GM20431 (cell line): ENCODE measurements around the gene TMEM51.

Source experiments
- in situ Hi-C: fragments of 300-500 bp; cut with MseI, MboI; formaldehyde crosslinking; loops from one replicate; pipeline ENCODE4 v1.15.0; 2020; ENCODE audit warnings: low sequenced_read_pairs; ENCODE audit not compliant: unreplicated experiment

TMEM51 gene

DNA sequence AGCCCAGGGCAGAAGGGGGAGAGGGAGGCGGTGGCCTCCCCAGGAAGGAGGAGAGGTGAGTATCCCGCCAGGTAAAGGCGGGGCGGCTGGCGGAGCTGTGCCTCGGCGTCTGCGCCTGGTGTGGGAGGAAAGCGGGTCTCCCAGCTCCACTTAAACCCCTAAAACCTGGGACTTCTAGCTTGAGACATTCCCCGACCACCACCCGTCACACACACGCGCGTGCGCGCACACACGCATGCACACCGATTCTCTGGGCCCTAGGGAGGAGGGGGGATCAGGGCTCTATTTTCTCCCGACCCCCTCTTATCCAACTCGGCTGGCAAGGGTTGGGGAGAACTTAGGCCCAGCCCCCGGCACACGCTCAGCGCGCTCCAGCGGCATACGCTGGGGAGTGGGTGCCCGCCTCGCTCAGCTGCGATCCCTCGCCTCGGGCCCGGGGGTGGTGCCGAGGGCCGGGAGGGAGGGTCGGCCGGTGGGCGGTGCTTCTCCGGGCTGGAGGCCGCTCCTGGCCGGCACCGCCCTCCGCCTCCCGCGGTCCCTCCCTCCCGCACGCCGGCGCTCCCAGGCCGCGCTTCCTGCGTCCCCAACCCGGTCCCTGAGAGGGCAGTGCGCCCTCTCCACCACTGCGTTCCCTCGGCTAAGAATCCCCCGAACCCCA is at the start of gene TMEM51:
Gene TMEM51 (plus strand): TSS at position 564 of the 658 bp plus-strand sequence. CDS start 61,341 bp downstream, outside the sequence.
- in situ Hi-C loops, result no loop called here

DNA sequence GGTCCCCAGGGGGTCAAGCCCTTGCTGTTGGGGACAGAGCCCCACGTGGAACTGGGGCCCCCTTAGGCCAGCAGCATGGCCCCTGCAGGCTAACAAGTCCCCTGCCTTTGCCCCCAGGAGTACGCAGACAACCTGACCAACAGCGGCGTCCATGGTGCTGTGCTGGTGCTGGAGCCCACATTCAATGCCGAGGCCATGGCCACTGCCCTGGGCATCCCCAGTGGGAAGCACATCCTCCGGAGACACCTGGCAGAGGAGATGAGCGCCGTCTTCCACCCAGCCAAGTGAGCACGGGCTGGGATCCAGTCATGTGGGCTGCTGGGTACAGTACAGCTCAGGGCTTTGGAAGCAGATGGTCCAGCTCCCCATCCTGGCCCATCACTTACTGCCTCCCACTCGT is 49.6 kb upstream of the TMEM51 start:
- in situ Hi-C loops, result loop anchor here (25.0 kb wide), 1 partner anchor 333 kb away; the partner anchor contains the start of gene CTRC

DNA sequence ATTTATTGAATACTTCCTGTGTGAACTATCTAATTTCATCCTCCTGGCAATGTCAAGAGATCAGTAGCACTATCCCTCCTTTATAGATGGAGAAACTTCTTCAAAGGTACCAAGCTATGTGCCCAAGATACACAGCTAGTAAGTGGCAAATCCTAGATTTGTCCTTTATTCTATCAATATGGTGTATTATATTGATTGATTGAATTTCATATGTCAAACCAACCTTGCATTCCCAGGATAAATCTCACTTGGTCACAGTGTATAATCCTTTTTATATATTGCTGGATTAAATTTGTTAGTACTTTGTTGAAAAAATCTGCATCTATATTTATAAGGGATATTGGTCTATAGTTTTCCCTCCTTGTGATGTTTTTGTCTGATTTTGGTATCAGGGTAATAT is 48.8 kb upstream of the TMEM51 start:
- in situ Hi-C loops, result loop anchor here (25.0 kb wide), 1 partner anchor 333 kb away; the partner anchor contains the start of gene CTRC

GRCh38 chr1:15106608-15107007 is 46.9 kb upstream of the TMEM51 start:
- in situ Hi-C loops, result loop anchor here (25.0 kb wide), 1 partner anchor 331 kb away; the partner anchor contains the start of gene CTRC

DNA sequence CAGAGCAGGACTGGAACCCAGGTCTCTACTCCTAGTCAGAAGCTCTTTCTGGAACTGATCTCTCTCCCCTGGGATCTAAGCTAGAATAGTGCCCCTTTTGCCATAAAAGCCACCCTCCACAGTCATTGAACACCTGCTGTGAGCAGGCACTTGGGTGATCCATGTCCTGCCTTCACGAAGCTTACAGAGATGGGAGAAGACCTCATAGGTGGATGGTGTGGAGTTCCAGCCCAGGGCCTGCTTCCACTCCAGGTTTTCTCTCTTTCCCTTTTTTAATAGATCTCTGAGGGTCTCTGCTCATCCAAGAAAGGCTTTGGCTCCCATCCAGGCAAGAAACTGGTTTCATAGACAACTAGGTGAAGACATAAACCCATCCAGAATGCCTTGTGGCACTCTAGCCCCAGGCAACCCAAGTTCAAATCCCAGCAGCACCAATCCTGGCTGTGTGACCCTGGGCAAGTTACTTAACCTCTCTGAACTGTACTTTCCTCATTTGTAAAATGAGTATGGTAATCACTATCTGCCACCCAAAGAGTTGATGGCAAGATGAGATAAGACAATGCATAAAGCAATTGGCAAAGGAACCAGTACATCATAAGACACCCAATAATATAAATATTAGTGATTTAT is 46.4 kb upstream of the TMEM51 start:
- in situ Hi-C loops, result loop anchor here (25.0 kb wide), 1 partner anchor 330 kb away; the partner anchor contains the start of gene CTRC

DNA sequence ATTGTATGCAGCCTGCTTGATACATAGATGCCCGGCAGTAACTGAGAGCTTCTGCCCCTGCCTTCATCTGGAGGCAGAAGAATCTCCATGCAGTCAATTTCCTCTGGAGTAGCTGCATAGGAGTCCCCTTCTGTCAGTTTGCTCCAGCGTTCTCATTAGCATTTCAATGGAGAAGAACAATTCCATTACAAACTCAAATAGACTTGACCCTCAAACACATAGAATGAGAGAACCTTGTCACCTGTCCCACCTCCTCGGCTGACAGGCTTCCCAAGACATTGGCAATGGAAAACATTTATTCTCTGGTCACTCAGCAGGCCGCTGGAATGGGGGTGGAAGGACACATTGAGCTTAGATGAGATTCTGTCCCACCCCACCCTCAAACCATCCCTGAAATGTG is 45.6 kb upstream of the TMEM51 start:
- in situ Hi-C loops, result loop anchor here (25.0 kb wide), 1 partner anchor 329 kb away; the partner anchor contains the start of gene CTRC

DNA sequence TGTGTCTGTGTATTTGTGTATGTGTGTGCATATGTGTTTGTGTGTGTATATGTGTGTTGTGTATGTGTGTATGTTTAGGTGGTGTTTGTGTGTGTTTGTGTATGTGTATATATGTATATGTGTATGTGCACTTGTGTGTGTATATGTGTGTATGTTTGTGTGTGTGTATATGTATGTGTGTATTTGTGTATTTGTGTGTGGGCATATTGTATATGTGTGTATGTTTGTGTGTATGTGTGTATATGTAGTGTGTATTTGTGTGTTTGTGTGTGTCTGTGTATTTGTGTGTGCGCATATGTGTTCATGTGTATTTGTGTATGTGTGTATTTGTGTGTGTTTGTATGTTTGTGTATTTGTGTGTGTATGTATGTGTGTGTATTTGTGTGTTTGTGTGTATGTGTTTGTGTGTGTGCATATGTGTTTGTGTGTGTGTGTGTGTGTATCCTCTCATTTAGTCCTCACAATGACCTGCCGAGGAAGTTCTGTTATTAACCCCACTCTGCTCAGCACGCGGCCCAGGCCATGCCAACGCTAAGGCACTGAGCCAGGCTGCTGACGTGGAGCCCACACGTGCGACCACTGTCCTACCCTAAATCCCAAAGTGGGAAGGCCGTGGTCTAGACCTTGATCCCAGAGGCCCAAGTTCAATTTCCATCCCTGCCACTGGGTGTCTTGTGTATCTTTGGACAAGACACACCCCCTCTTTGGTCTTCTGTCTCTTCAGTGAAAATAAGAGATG is 43.2 kb upstream of the TMEM51 start:
- in situ Hi-C loops, result loop anchor here (25.0 kb wide), 1 partner anchor 327 kb away; the partner anchor contains the start of gene CTRC

DNA sequence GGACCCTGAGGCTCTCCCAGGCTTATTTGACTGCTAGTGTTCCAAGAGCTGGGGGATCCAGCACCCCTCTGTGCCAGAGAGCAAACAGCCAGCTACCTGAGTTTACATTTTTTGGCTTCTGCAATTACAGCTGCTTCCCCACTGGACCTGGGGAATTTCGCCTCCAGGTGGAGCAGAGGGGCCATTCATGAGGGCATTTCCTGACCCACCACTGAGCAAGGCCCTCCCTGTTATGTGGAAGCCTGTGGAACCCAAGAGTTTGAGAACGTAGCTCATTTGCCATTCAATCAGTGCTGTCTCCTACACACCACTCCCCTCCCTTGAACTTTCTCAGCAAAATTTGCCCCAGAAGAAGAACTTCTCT is 42.7 kb upstream of the TMEM51 start:
- in situ Hi-C loops, result loop anchor here (25.0 kb wide), 1 partner anchor 326 kb away; the partner anchor contains the start of gene CTRC

DNA sequence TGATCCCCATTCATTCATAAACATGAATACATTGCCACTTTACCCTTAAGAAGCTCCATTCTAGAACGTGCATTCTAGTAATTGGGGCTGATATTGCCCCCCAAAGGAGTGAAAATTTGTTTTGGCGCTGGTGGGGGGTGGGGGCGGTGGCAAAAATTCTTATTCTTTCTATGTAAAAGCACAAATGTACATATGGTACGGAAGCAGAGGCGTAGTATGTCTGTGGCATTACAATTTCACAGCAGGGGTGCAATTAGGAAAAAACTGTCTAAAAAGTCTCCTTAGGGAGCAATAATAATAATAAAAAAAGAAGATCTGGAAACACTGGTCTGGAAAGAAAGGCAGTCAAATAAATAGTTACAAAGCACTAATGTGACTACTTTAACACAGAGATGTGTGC is 40.4 kb upstream of the TMEM51 start:
- in situ Hi-C loops, result loop anchor here (25.0 kb wide), 1 partner anchor 324 kb away; the partner anchor contains the start of gene CTRC

DNA sequence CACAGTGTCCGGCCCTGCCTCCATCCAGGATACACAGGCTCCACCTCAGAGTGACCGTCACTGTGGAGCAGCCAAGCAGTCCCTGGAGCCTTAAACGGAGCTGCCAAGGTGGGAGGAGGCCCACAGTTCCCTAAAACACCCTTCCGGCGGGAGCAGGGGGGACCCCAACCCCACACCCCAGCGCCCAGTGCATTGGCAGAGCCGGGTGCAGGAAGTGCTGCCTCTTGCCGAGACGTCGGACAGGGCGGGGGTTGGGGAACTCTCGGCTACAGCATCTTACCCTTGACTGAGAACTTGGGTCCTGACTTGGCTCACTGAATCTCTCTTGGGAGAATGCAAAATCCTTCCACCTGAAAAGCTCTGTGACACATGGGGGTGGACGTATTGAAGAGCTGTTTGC is 38.7 kb upstream of the TMEM51 start:
- in situ Hi-C loops, result loop anchor here (25.0 kb wide), 1 partner anchor 322 kb away; the partner anchor contains the start of gene CTRC

- in situ Hi-C loops, result loop anchor here (25.0 kb wide), 1 partner anchor 322 kb away; the partner anchor contains the start of gene CTRC
These were observed 37.8 kb upstream of the TMEM51 start for GRCh38 chr1:15115542-15116330.

DNA sequence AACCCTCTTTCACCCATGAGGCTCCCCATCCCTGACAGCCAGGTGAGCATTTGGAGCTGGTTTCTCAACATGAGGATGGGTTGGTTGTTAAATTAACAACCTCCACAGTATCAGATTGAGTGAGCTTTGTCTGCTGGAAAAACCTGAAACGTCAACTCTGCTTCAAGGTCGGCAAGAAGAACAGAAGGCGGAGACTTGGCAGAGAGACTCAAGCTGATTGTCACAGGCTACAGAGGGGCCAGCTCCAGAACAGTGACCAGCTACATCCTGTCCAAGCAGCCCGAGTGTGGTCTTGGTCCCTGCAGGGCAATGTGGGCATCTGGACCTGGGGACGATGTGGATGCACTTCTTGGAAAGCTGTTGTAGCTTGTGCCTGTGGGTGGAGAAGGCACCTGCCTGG is 36.6 kb upstream of the TMEM51 start:
- in situ Hi-C loops, result loop anchor here (25.0 kb wide), 1 partner anchor 320 kb away; the partner anchor contains the start of gene CTRC

GRCh38 chr1:15117671-15118325 is 35.7 kb upstream of the TMEM51 start:
- in situ Hi-C loops, result loop anchor here (25.0 kb wide), 1 partner anchor 320 kb away; the partner anchor contains the start of gene CTRC

- in situ Hi-C loops, result loop anchor here (25.0 kb wide), 1 partner anchor 319 kb away; the partner anchor contains the start of gene CTRC
These were observed 35.0 kb upstream of the TMEM51 start for GRCh38 chr1:15118579-15118978.

DNA sequence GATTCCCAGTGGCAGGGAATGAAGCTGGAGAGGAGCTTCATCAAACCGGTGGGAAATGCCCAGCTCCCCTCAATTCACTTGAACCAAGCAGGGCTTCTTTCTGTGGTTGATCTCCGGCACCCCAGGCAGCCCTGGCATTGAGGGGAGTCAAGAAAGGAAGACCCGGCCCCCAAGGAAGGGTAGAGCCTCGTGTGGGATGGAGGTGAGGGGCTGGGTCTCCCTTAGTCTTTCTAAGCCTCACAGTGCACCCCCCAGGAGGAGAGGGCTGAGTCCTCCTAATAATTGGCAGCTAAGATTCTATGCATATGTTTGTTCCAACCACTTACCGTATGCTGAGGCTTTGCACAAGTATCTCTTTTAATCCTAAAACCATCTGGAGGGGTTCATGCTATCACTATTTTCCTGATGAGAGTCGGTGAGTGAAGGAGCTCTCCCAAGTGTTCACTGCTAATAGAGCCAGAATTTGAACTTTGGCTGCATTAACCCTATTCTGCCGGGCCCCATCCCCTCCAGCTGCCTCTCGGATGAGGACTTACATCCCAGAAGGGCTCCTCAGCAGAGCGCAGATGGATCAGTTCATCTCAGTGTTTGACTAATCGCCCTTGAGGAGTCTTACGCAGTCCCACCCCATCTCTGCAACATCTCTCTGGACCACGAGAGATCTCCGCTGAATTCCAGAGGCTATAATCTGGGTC is 33.1 kb upstream of the TMEM51 start:
- in situ Hi-C loops, result loop anchor here (10.0 to 25.0 kb wide), 2 partner anchors 164 to 317 kb away; partner anchors contain the start of gene CTRC

GRCh38 chr1:15122331-15122730 is 31.2 kb upstream of the TMEM51 start:
- in situ Hi-C loops, result loop anchor here (10.0 to 25.0 kb wide), 2 partner anchors 162 to 315 kb away; partner anchors contain the start of gene CTRC

GRCh38 chr1:15123270-15123669 is 30.3 kb upstream of the TMEM51 start:
- in situ Hi-C loops, result loop anchor here (10.0 to 25.0 kb wide), 2 partner anchors 162 to 314 kb away; partner anchors contain the start of gene CTRC

DNA sequence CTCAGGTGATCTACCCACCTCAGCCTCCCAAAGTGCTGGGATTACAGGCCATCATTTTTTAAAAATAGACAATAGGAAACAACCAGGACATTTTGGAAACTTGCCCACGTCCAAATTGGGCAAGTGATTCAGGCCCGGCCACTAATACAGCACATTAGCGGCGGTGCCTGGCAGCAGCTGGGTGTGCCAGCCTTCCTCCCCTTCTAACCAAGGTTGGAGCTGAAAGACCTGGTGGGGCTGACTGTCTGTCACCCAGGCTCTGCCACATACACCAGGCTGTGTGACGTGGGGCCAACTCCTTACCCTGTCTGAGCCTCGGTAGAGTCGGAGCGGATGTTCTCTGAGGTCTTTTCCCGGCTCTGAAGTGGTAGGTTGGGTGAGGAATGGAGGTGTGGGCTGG is 29.6 kb upstream of the TMEM51 start:
- in situ Hi-C loops, result loop anchor here (10.0 to 25.0 kb wide), 2 partner anchors 161 to 313 kb away; partner anchors contain the start of gene CTRC
